SH-SY5Y (cell line): ENCODE measurements around the gene SULT4A1.

Experiments used
- GATA2 ChIP-seq: IDR thresholded peaks from 2 replicates; pipeline ENCODE4 v1.6.1; 2011; ENCODE audit warnings: mild to moderate bottlenecking, low read depth, low read length
- GATA3 ChIP-seq: IDR thresholded peaks from 2 replicates; pipeline ENCODE4 v1.6.1; 2011; ENCODE audit warnings: low read depth, mild to moderate bottlenecking, low read length, moderate library complexity

GRCh38 chr22:43800970-43801369 is 61.3 kb downstream of the SULT4A1 start:
- TF ChIP-seq GATA2: no peak
- no peak for TF ChIP-seq GATA3
